IPS DF 4.7 (cell line): ENCODE data around the gene ABCC9.

ENCODE experiments used
- DNase-seq: peaks from one replicate; pipeline ENCODE4 v3.0.0-alpha.2; 2013; ENCODE audit warnings: low spot score; ENCODE audit errors: extremely low read depth

ABCC9 gene

DNA sequence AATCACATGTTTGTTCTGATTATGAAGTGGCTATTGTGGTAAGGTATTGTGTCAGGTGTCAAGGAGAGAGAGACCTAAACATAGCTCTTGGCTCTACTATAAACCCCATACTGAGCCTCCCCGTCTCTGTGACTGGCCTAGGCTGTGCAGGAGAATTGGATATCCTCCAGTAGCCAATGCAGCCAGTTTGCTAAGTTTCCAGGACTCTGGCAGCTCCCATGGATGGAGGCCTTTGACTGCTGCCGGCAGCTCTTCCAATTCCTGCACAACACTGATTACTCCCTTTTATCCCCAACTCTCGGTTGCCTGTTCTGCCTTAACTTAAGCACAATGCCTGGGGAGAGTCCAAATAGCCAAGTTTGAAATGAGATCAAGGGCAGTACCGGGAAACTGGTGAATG, 59.3 kb downstream of the ABCC9 start:
- DNase-seq = no peak

DNA sequence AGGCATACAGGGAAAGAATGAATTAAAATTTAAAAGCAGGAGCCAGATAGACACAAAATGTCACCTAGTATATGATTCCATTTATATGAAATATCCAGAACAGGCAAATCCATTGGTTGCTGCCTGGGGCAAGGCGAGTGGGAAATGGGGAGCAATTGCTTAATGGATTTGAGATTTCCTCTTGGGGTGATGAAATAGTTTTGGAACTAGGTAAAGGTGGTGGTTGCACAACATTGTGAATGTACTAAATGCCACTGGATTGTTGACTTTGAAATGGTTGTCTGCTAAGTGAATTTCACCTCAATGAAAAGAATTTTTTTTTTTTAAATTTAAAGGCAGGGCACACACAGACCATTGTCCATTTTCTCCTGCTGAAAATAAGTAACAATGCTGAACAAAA, 61.9 kb downstream of the ABCC9 start:
- DNase-seq = no peak

DNA sequence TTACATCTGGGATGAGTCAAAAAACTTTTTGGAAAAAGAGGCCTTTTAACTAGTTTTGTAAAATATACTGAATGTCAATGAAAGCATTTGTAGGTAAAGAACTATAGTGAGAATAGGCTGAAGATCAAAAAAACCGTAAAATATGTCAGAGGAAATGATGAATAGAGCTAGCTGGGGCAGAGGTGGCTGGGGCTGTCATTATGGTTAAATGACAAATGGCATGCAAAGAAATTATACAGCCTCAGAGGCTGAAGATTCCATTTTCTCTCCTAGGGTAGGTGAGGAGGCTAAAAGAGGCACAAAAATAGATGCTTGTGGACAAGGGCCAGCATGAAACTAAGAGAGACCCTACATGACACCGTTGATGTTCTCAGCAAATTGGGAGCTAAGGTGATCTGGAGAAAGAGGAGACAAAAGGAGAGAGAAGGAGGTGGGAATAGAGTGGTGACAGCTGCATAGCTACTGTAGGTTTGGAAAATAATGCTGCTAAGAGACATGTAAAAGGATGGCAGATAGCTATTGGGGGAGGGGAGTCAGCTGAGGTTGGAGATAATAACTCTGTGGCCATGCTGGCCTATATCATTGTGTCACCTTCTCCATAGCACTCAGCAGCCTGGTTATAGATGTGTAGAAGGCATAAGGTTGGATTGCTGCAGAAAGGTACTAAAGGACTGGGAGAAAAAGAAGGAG, 63.8 kb downstream of the ABCC9 start:
- no peak for DNase-seq

DNA sequence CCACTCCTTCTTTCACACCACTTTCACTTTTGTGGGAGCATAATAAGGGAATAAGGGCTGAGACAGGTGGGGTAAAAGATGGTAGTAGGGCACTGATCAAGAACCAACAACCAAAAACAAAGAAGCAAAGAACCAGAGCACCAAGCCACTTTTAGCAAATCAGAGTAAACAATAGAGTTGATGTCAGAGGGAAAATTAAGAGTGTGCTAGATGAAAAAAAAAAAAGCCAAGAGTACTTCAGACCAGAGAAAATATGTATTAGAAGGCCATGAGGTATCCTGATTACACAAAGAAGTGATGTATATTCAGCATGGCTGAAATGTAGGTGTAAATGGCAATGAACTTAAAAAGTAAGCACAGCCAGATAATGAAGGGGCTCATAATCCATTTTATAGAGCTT, 75.4 kb downstream of the ABCC9 start:
- no peak for DNase-seq

DNA sequence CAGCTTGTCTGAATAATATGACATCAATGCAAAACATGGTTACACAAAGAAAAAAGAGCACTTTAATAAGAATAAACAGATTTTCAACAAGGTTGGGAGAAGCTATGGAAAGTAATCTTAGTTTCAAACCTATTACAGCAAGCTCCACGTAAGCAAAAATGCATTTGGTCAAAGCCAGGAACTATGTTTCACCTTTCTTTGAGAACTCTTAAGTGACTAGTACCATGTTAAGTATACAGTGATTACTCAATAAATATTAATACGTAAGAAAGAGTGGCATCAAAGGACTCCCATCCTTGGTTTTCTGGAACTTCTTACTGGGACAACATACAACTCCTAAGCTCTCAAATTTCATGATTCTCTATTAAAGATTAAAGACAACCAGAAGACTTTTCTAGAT, 80.7 kb downstream of the ABCC9 start:
- DNase-seq = no peak

DNA sequence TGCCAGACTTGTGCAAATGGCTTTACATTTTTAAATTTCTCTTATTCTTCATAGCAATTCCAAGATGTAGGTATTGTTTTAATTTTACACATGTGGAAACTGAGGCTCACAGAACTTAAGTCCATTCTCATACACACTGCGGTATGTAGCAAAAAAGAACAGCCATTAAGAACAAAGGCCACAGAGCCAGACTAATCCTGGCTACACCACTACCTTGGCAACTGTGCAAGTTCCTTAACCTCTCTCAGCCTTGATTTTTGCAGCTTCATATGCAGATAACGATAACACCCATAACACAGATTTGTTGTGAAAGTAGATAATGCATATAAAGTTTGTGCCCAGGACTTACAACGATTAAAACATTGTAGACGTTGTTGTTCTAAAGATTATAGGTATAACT, 81.1 kb downstream of the ABCC9 start:
- no peak for DNase-seq

DNA sequence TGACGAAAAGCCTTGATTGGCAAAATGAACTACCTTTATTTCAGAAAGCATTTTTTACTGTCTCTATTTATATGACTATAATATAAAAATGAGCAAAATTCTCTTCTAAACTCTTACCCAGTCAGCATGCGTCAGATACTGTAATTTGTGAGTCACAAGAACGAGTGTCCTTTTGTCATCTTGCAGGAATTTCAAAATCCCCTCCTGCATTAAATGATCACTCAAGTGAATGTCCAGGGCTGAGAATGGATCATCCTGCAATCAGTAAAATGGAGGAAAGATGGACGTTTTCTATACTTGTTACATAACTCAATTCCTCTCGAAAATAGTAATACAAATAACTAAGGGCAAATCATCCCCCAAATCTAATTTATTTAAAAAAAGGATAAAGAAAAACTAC, 89.0 kb downstream of the ABCC9 start:
- no peak for DNase-seq

DNA sequence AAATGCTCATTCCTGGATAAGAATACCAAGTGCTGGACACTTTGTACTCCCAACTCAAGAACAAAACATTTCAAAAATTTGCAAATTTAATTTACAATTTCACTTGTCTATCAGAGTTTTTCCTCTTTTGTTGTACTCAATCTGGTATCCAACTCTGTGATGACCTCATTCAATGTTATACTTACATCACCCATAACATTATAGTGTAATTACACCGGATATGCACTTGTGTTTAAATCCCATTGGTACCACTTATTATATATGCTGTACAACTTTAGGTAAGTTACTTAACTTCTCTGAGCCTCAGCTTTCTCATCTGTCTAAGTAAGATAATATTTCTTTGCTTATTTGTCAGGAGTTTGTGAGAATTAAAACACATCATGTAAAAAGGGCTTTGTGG, 90.1 kb downstream of the ABCC9 start:
- no peak for DNase-seq

DNA sequence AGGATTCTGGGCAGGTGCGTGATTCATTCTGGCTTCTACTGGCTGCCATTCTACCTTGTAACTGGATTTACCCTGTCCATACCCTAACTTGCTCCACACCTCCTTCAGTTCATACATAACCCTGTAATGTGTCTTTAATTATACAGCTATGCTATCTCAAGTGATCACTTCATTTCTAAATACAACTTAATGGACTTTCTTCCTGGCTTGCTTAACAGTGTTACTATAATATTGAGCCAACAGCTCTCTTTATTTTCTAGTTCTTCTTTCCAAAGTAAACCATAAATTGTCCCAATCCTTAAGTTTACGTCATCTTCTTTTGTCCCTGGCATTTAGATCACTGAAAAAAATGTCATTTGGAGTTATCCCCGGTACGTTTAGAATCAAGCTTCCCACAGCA, 90.8 kb downstream of the ABCC9 start:
- DNase-seq = no peak

DNA sequence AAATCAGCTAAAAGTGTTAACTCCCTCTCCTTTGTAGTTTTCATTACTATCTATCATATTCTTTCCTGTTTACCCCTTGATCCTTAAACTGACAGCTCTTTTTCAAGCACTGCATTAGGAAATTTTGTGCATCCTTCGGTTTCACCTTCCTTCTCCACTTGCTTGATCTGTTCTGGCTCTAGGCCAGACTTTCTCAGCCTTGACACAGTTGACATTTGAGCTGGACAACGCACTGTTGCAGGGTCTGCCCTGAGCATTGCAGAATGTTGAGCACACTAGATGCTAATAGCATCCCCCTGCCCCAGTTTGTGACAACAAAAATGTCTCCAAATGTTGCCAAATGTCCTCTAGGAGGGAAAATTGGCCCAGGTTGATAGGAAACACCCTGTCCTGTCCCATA, 91.3 kb downstream of the ABCC9 start:
- no peak for DNase-seq

DNA sequence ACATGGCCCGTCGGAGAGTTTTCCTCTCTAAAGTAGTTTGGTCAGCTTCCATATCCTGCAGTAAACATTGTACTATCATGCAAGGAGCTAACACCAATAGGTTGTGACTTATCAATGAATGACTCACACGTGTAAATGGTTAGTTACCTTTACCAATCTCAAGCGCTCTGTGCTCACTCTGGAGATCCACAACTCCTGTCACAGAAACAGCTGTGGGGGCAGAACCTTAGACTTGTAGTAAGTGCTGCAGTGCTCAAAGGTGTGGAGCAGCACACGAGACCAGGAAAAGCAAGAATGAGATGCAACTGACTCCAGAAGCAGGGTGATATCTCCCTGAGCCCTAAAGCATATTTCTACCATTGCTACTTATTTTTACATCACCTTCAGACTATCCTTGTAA, 93.0 kb downstream of the ABCC9 start:
- DNase-seq = no peak

DNA sequence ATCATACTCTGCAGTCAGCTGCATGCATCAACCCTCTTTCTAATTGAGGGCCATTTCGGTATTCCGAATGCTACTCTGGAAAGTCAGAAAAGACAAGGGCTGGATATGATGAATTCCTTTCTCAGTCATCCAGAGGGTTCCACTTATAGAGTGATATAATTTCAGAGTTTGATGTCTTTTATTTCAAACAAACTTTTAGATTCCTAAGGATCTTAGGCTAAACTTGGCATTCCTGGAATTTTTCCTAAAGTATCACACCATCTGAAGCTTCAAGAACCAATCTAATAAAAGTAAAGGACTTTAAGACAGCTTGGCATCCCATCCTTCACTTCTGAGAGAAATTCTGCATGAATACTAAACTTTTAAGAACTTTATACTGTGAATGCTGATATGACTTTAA, 97.4 kb downstream of the ABCC9 start:
- no peak for DNase-seq

DNA sequence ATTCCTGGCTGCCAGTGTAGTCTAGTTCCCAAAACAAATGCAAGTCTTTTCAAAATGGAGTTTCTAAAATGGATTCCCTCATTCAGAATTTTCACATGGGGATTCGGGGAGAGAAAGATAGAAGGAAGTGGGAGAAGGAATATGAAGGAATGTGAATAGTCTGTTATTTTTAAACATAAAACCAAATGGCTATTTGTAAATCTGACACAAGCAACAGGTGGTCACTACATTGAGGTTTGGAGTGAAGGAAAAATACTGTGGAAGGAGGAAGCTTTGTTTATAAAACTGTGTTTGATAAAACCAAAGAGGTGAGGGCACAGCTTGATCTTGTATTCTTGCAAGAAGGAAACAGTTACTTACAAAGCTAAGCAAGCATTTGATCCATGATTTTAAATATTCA, 101.5 kb downstream of the ABCC9 start:
- no peak for DNase-seq

DNA sequence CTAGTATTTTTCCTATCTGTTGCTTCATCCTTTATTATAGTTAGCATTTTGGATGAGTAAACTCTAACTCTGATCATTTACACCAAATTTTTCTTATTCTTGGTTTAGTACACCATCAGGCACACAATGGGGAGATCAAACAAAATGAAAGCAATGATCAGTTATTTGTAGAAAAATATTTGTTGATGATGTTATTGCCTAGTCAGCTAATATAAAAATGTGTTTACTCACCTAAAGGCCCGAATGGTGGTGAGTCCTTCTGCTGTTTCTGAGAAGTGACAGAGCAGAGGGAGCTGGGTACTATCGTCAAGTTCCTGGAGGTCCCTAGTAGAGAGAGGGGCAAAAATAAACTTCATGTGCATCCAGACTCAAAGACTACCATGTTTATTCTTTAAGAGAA, 103.4 kb downstream of the ABCC9 start:
- DNase-seq = no peak

DNA sequence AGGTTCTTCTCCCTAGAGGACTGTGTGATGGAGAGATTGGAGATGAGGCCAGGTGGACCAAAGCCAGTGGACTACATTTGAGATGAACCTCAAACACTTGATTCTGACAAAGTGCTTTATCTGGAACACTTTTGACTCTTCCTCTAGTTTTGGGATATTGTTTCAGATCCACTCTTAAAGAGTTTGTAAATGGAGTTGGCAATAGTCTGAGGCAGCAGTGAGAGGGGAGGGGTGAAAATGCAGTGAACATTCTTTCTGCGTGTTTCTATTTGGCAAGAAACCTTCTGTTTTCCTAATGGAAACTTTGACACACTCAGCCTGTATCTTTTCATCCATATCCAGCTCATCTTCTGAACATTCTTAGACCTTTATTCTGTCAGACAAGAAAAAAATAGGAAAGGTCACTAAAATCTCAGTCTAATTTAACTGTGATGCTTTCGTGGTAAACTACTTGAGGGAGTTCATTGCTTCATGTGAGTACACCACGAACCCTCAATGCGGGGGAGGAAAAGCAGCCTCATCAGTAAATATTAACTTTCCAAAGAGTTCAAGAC, 109.4 kb downstream of the ABCC9 start:
- no peak for DNase-seq

DNA sequence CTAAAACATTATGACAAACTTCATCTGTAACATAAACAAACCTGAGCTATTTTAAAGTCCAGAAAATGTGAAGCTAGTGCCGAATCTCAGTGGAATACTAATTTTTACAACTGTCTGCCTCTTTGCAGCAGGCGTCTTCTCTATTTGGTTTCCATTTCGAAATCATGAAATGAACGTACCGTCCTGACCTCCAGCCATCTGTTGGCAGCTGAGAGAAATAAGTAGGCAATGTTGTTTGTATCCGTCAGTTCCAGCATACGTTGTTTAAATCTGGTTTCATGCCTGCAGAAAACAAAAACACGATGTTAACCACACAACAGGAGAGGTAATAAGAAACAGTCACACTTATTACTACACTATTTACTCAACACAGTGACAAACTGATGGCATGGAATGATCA, 112.4 kb downstream of the ABCC9 start:
- no peak for DNase-seq

DNA sequence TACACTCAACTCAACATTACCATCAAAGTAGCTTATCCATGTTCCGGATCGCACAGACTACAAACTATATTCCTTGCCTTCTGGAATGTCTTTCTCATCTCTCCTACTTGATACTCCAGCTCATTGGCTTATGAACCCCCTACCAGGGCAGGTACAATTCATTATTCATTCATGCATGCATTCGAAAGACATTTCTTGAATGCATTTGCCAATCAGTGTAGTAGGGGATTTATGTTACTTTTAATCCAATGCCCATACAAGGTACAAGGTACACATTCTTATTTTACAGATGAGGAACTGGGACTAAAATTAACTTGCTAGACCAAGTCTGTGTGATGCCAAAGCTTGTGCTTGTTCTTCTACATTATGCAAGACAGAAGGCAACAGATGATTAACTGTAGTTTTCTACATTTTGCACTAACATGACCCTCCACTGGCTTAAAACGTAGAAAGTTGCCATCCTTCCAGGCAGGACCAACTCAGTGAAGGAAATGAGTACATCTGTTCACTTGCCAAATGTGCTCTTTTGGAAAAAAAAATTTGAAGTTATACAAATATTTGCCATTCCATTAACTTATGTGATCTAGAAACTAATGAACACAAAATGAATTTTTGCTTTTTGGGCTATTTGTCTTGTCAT, 113.0 kb downstream of the ABCC9 start:
- no peak for DNase-seq

DNA sequence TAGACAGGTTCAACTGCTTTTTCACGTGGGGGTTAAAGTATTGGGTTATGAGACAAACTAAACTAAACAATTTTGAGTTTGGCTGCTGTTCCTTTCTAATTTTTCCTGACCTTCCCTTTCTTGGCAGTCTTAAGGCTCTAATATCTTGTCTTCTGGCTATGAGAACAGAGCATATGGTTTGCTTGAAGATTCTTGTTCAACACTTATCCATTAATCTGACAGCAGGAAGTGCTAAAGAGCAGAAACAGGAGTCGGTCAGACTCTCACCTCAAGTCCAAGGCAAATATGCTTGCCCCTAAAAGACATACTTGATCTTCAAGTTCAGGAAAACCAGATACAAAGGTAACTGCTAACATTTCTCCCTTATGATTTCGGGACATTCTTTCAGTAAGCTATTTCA, 114.1 kb downstream of the ABCC9 start:
- DNase-seq = no peak

DNA sequence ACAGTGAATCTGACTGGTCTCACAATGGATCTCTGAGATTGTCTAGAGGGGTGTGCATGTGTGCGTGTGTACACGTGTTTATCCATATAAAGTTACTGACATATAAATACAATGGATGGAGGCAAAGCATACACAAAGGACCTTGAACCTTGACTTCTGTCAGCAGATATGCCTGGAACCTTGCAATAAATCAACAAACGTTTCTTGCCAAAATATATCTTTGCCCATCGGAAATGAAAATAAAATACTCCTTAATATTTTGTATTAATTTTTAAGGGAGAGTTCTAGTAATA, 114.7 kb downstream of the ABCC9 start:
- no peak for DNase-seq

DNA sequence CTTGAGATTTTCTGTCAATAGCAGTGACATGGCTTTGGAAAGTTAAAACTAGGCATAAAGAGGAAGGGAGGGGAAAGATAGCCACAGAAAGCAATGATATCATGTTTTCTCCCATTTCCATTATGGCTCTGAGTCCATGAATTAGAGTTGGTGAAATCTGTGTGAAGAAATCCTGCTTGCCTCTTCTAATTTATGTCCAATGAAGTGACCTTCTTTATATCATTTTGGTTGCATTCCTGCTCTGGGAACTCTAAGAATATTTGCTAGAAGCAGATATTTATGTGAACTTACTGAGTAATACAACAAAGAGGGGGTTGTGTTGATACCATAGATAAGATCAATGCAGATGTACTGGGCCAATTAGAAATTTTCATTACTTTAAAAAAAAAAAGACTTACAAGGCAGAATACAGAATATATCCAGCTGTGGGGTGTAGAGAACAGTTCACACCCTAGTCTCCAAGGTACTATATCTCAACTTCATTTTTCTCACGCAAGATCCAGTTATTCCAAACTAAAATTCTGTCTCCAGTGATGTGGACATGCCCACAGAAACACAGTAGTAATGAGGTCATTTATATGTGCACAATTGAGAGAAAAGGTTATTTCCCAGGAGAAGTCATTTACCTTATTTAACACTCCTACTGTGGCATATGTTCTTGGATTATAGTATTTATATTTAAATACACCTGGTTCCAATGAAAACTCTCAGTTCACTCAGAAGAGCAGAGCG, 115.2 kb downstream of the ABCC9 start:
- DNase-seq = no peak

DNA sequence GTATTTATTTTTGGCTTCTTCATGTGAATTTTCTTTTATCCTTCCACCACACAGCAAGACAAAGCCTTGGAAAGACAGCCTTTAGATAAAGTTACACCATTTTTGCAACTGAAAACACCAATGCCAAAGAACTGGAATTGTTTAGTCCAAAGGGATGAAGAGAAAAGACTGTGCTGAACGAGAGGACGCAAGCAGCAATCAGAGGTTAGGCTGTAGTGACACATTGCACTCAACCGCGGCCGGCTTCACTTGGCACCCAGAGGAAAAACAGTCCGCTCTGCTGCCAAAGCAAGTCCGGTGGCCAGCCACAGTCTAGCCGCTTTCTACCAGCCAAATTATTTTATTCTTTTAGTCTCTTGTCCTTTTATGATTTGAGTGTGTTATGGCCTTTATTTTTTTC, 117.6 kb downstream of the ABCC9 start:
- no peak for DNase-seq

DNA sequence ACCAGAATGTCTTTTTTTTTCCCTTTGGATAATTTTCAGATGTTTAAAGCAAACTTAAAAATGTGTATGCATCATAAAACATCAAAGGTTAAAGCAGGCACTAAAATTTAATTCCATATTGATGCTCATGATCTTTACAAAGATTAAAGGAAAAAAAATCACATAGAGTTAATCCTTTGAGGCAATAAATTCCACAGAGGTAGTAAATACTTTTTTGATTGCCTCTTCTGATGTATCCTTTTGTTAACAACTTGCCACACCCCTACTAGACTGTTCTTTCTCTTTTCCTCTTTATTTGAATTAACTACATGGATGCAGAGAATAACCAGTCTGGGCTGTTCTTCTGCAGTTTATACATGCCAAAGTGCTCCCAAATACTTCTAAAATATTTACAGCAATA, 121.5 kb downstream of the ABCC9 start:
- no peak for DNase-seq

DNA sequence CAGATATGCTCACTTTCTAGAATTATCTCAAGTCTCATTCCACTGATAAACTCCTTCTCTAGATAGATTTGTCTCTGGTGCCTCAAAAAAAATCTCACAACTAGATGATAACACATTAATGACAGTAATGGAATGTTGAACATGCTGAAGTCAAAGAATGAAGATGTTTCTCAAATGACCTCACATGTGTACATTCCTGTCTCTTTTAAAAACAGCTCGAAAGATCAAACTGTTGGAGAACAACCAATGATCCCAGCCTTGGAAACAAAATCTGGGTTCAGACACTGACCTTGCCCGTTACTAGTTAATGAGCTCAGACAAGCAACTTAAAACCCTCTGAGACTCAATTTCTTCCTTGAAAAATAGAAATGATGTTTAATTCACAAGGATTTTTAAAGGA, 122.0 kb downstream of the ABCC9 start:
- no peak for DNase-seq
